ENCODE results near the gene KRTAP2-2. TPM values are rescaled to one million over a fixed set of nuclear protein-coding genes. Genes with fewer than 3 reads are reported as not detected.
"Not testable (repeated sequence)": the region's sequence is repeated elsewhere in the genome, so short reads cannot be mapped to it uniquely, and the experiment has no call there.

Gene KRTAP2-2
- total and polyA plus RNA-seq, 2 of the 8 experiments (the other 6 are each of a cell fraction or from before 2014, with no cell fraction given), result not detected

- H4K5ac ChIP-seq (ENCODE audit: insufficient read length, low read depth, low read length); FAIRE-seq; H3K27me3 ChIP-seq (replicated peaks in 1 of 4; ENCODE audit: control insufficient read depth in 3 of 4, extremely low read depth in 1 of 4, insufficient read depth in 3 of 4, low read length in 3 of 4); H3K4me3 ChIP-seq (ENCODE audit: extremely low read depth in 1 of 4, insufficient read depth in 2 of 4, low read depth in 3 of 4, low read length in 4 of 4); H3K23ac ChIP-seq (ENCODE audit: insufficient read length); H3K4ac ChIP-seq (replicated peaks; ENCODE audit: insufficient read length, low read depth, low read length); H3K23me2 ChIP-seq (ENCODE audit: low read depth, low read length); H3K4me2 ChIP-seq (ENCODE audit: insufficient read depth in 1 of 2, low read depth in 2 of 2, low read length in 2 of 2); H3K27ac ChIP-seq (ENCODE audit: low read depth, low read length); H3K4me1 ChIP-seq (replicated peaks in 1 of 4; ENCODE audit: control insufficient read depth in 3 of 4, insufficient read depth in 4 of 4, low read length in 3 of 4); H3K9ac ChIP-seq (replicated peaks in 1 of 4; ENCODE audit: extremely low read depth in 1 of 4, low read depth in 3 of 4, low read length in 3 of 4); CTCF ChIA-PET (ENCODE audit: partially characterized antibody); H2BK120ac ChIP-seq (replicated peaks; ENCODE audit: low read depth, low read length); H2AFZ ChIP-seq (ENCODE audit: low read length); H2BK15ac ChIP-seq (ENCODE audit: low read length); H3K79me1 ChIP-seq (ENCODE audit: low read depth, low read length); H3K18ac ChIP-seq (ENCODE audit: extremely low read depth, low read length); H4K91ac ChIP-seq (replicated peaks; ENCODE audit: insufficient read length, low read length); H2BK20ac ChIP-seq (ENCODE audit: low read length); H4K20me1 ChIP-seq (replicated peaks in 1 of 2; ENCODE audit: control insufficient read depth in 1 of 2, insufficient read depth in 2 of 2, low read length in 2 of 2); H3K9me3 ChIP-seq (ENCODE audit: insufficient read depth in 2 of 2, low read depth in 1 of 2, low read length in 1 of 2); H4K8ac ChIP-seq (ENCODE audit: extremely low read depth, insufficient read depth, low read length); DNase-seq (ENCODE audit: low read depth in 1 of 2, low spot score in 2 of 2); POLR2A ChIA-PET (ENCODE audit: partially characterized antibody); H2AK5ac ChIP-seq (ENCODE audit: low read depth, low read length); H3K36me3 ChIP-seq (ENCODE audit: control insufficient read depth in 2 of 4, insufficient read depth in 4 of 4, low read length in 3 of 4); H2BK5ac ChIP-seq (ENCODE audit: low read depth, low read length); H3K79me2 ChIP-seq (ENCODE audit: control insufficient read depth in 1 of 2, insufficient read depth in 2 of 2, low read length in 2 of 2); H3K14ac ChIP-seq (ENCODE audit: insufficient read length); H3K56ac ChIP-seq (replicated peaks; ENCODE audit: insufficient read length, low read depth, low read length); H2BK12ac ChIP-seq (ENCODE audit: low read depth, low read length): not testable (repeated sequence)
- WGBS, 2 experiments (ENCODE audit: extremely low coverage in 1 of 2, insufficient coverage in 1 of 2, insufficient read length in 1 of 2, insufficient replicate concordance in 2 of 2, low coverage in 1 of 2, low lambda C conversion rate in 2 of 2, missing lambda C conversion rate in 1 of 2), result 92% methylated on average over 6 of the region's 16 CpGs; no CpG with 5 or more reads in 1 of the 2 experiments
Measured at GRCh38 chr17:41065016-41065689, 10.1 kb upstream of the KRTAP2-2 start.

All from H1 (cell line).